GM12874 (cell line): ENCODE data around the gene MBLAC1.

Experiments
- CTCF ChIP-seq: IDR thresholded peaks from 2 replicates; pipeline ENCODE4 v1.5.1; 2011; ENCODE audit warnings: low read depth, mild to moderate bottlenecking, control low read depth, low read length, moderate library complexity; ENCODE audit not compliant: insufficient read depth

Gene MBLAC1

GRCh38 chr7:100119970-100120732, 6.6 kb upstream of the MBLAC1 start:
- no peak for TF ChIP-seq CTCF

- no peak for TF ChIP-seq CTCF
Observed at GRCh38 chr7:100120733-100121036, 6.1 kb upstream of the MBLAC1 start.

GRCh38 chr7:100122067-100122466, 4.7 kb upstream of the MBLAC1 start:
- TF ChIP-seq CTCF: no peak

- no peak for TF ChIP-seq CTCF
Observed at GRCh38 chr7:100122568-100122967, 4.2 kb upstream of the MBLAC1 start.

GRCh38 chr7:100124301-100125230, 2.2 kb upstream of the MBLAC1 start:
- no peak for TF ChIP-seq CTCF

GRCh38 chr7:100126239-100126930, 382 bp upstream of the MBLAC1 start:
- no peak for TF ChIP-seq CTCF

GRCh38 chr7:100127866-100128636, 1.3 kb downstream of the MBLAC1 start:
- no peak for TF ChIP-seq CTCF
